Hepatocyte (in vitro differentiated cells): ENCODE data around the gene PLEKHB1. TPM values are rescaled to one million over a fixed set of nuclear protein-coding genes. Genes with fewer than 3 reads are reported as not detected.

ENCODE experiments used
- DNase-seq: peaks from one replicate; pipeline ENCODE4 v3.0.0-alpha.2; 2016; ENCODE audit warnings: low spot score
- H2AFZ ChIP-seq: fragments of 200-600 bp; sonication (generic); 2 replicates; pipeline ENCODE4 v1.6.0; 2016; ENCODE audit warnings: antibody characterized with exemption, mild to moderate bottlenecking
- H3K27ac ChIP-seq: fragments of 200-600 bp; sonication (generic); 2 replicates; pipeline ENCODE4 v1.5.1; 2016; ENCODE audit warnings: mild to moderate bottlenecking
- H3K27me3 ChIP-seq: fragments of 200-600 bp; sonication (generic); 2 replicates; pipeline ENCODE4 v1.6.1; 2016
- H3K36me3 ChIP-seq: fragments of 200-600 bp; sonication (generic); replicated peaks from 2 replicates; pipeline ENCODE4 v1.5.1; 2016; ENCODE audit warnings: low read depth; ENCODE audit not compliant: insufficient read depth
- H3K4me1 ChIP-seq: fragments of 200-600 bp; sonication (generic); 2 replicates; pipeline ENCODE4 v1.5.1; 2016; ENCODE audit warnings: mild to moderate bottlenecking, moderate library complexity; ENCODE audit not compliant: insufficient read depth
- H3K4me2 ChIP-seq: fragments of 200-600 bp; sonication (generic); 2 replicates; pipeline ENCODE4 v1.6.0; 2016
- H3K4me3 ChIP-seq: fragments of 200-600 bp; sonication (generic); 2 replicates; pipeline ENCODE4 v1.5.1; 2016; ENCODE audit warnings: mild to moderate bottlenecking
- H3K79me2 ChIP-seq: fragments of 200-600 bp; sonication (generic); 2 replicates; pipeline ENCODE4 v1.6.0; 2017; ENCODE audit warnings: mild to moderate bottlenecking
- H3K9me2 ChIP-seq: fragments of 200-600 bp; sonication (generic); replicated peaks from 2 replicates; pipeline ENCODE4 v1.6.0; 2017; ENCODE audit warnings: mild to moderate bottlenecking; ENCODE audit not compliant: insufficient read depth
- H3K9me3 ChIP-seq: fragments of 200-600 bp; sonication (generic); 2 replicates; pipeline ENCODE4 v1.5.1; 2016; ENCODE audit warnings: low read depth, mild to moderate bottlenecking
- H4K20me1 ChIP-seq: fragments of 200-600 bp; sonication (generic); 2 replicates; pipeline ENCODE4 v1.6.0; 2016; ENCODE audit warnings: mild to moderate bottlenecking; ENCODE audit not compliant: insufficient read depth, poor library complexity, severe bottlenecking
- EZH2 ChIP-seq: fragments of 200-600 bp; sonication (generic); IDR thresholded peaks from 2 replicates; pipeline ENCODE4 v1.6.1; 2016; ENCODE audit warnings: antibody characterized with exemption, mild to moderate bottlenecking, borderline replicate concordance
- EZH2phosphoT487 ChIP-seq: fragments of 200-600 bp; sonication (generic); IDR thresholded peaks from one replicate; pipeline ENCODE4 v1.6.1; 2018; ENCODE audit warnings: antibody characterized with exemption, mild to moderate bottlenecking, low read depth, moderate library complexity; ENCODE audit not compliant: unreplicated experiment, severe bottlenecking
- WGBS: methylation state at CpG from one replicate; pipeline ENCODE4 v1.1.6; 2016; ENCODE audit warnings: low lambda C conversion rate; ENCODE audit errors: missing lambda C conversion rate; 5-methylcytosine and 5-hydroxymethylcytosine counted together
- polyA plus RNA-seq: library from polyadenylated mRNA; unstranded; fragments of >200 nt; fragmentation: Nextera tagmentation; extraction: Ambion mirVana; gene quantifications from 2 replicates; pipeline ENCODE4 v1.2.1, GENCODE V29; 2016
- total RNA-seq: library from RNA; depleted of rRNA; stranded (reverse); fragments of >200 nt; gene quantifications from 2 replicates; pipeline ENCODE4 v1.2.3, GENCODE V29; 2014
- TF ChIP-seq, protein P1 (sequence below): fragments of 200-600 bp; sonication (generic); IDR thresholded peaks from 2 replicates; pipeline ENCODE4 v1.5.1; 2016; ENCODE audit warnings: antibody characterized with exemption, mild to moderate bottlenecking; ENCODE audit not compliant: poor library complexity

Gene PLEKHB1
- total and polyA plus RNA-seq, 2 experiments from 2014 or later = 12.2 to 14.8 TPM

GRCh38 chr11:73662445-73663157, 16.2 kb downstream of the PLEKHB1 start:
- Histone ChIP-seq H3K4me1 (no peaks in the 10 kb centered on the region), H3K27me3 (no peaks in the 10 kb centered on the region), H3K4me3 (no peak overlapping the region), H3K27ac (no peak overlapping the region), H3K9me3 (no peaks in the 10 kb centered on the region), H3K79me2 (no peaks in the 10 kb centered on the region), H3K9me2 (no peaks in the 10 kb centered on the region), H4K20me1 (no peaks in the 10 kb centered on the region), H3K4me2 (no peak overlapping the region), H2AFZ (no peak overlapping the region), H3K36me3 (no peaks in the 10 kb centered on the region)
- WGBS = 93% methylated on average over 3 of the region's 3 CpGs
- TF ChIP-seq, protein P1, sequence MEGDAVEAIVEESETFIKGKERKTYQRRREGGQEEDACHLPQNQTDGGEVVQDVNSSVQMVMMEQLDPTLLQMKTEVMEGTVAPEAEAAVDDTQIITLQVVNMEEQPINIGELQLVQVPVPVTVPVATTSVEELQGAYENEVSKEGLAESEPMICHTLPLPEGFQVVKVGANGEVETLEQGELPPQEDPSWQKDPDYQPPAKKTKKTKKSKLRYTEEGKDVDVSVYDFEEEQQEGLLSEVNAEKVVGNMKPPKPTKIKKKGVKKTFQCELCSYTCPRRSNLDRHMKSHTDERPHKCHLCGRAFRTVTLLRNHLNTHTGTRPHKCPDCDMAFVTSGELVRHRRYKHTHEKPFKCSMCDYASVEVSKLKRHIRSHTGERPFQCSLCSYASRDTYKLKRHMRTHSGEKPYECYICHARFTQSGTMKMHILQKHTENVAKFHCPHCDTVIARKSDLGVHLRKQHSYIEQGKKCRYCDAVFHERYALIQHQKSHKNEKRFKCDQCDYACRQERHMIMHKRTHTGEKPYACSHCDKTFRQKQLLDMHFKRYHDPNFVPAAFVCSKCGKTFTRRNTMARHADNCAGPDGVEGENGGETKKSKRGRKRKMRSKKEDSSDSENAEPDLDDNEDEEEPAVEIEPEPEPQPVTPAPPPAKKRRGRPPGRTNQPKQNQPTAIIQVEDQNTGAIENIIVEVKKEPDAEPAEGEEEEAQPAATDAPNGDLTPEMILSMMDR = no peak
- TF ChIP-seq EZH2phosphoT487 (no peak), EZH2 (no peak)
- DNase-seq = no peak

DNA sequence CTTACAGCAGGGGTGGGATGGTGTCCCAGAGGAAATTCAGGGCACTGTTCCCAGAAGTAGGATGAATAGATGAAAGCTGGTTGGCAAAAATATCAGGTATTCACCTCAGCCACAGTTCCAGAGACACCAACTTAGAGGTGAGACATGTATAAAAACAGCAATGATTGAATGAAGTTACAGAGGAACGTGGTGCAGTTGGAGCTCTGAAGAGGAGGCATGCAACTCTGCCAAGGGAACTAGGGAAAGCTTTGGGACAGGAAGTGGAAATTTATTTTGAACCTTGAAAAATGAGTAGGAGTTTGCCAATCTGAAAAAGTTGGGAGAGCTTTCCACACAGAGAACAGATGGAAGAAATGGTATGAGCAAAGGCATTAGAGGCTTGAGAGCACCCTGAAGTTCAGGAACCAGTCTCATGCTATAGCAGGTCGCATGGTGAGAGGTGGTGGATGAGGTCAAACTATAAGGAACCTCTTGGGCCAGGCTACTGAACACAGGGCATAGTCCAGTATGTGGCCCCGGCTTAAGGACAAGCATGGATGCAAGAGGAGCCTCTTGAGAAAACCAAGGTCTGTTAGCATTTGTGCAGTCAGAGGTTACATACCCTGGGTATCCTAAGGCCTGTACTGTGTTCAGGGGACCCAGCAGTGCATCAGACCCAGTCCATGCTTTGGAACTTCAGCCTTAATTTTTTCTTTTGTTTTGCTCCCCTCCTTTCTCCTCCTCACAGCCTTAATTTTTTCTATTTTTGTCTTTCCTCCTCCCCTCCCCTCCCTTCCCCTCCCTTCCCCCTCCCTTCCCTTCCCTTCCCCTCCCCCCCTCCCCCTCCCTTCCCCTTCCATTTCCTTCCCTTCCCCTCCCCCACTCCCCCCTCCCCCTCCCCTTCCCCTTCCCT, 17.5 kb downstream of the PLEKHB1 start:
- no peak for DNase-seq
- TF ChIP-seq, protein P1 = no peak
- TF ChIP-seq EZH2phosphoT487 = no peak
- TF ChIP-seq EZH2 = no peak
- no peaks in the 10 kb centered on the region for H3K27me3 ChIP-seq
- 94% methylated on average over 3 of the region's 3 CpGs for WGBS
- H3K79me2 ChIP-seq = no peaks in the 10 kb centered on the region
- no peak overlapping the region for H2AFZ ChIP-seq
- H3K36me3 ChIP-seq = no peaks in the 10 kb centered on the region
- no peaks in the 10 kb centered on the region for H3K9me3 ChIP-seq
- H3K27ac ChIP-seq = no peak overlapping the region
- H3K9me2 ChIP-seq = no peaks in the 10 kb centered on the region
- no peaks in the 10 kb centered on the region for H3K4me1 ChIP-seq
- no peak overlapping the region for H3K4me2 ChIP-seq
- no peaks in the 10 kb centered on the region for H4K20me1 ChIP-seq
- no peak overlapping the region for H3K4me3 ChIP-seq

GRCh38 chr11:73664877-73665276, 18.5 kb downstream of the PLEKHB1 start:
- Histone ChIP-seq H3K4me2 (no peak overlapping the region), H3K9me2 (no peaks in the 10 kb centered on the region), H3K27me3 (no peaks in the 10 kb centered on the region), H3K4me1 (no peaks in the 10 kb centered on the region), H3K4me3 (no peak overlapping the region), H2AFZ (no peak overlapping the region), H4K20me1 (no peaks in the 10 kb centered on the region), H3K36me3 (no peaks in the 10 kb centered on the region), H3K27ac (no peak overlapping the region), H3K9me3 (no peaks in the 10 kb centered on the region), H3K79me2 (no peaks in the 10 kb centered on the region)
- no peak for TF ChIP-seq EZH2
- no peak for TF ChIP-seq EZH2phosphoT487
- TF ChIP-seq, protein P1 = no peak
- DNase-seq = no peak
